GM12801 (cell line): Measurements from ENCODE around the gene ARFGAP1.

ENCODE experiments used
- CTCF ChIP-seq: IDR thresholded peaks from one replicate; pipeline ENCODE4 v1.5.1; 2011; ENCODE audit warnings: control low read depth; ENCODE audit not compliant: insufficient read length; ENCODE audit errors: extremely low read depth

ARFGAP1 gene

GRCh38 chr20:63242736-63243135, 29.9 kb upstream of the ARFGAP1 start:
- no peak for TF ChIP-seq CTCF

- no peak for TF ChIP-seq CTCF
Observed at GRCh38 chr20:63243604-63244247, 28.9 kb upstream of the ARFGAP1 start.

GRCh38 chr20:63244468-63244867, 28.1 kb upstream of the ARFGAP1 start:
- no peak for TF ChIP-seq CTCF

GRCh38 chr20:63246490-63247288, 25.9 kb upstream of the ARFGAP1 start:
- no peak for TF ChIP-seq CTCF

- TF ChIP-seq CTCF = no peak
Observed at GRCh38 chr20:63247671-63248228, 24.9 kb upstream of the ARFGAP1 start.

- TF ChIP-seq CTCF = no peak
Observed at GRCh38 chr20:63248835-63249591, 23.6 kb upstream of the ARFGAP1 start.

- TF ChIP-seq CTCF = no peak
Observed at GRCh38 chr20:63249891-63250290, 22.7 kb upstream of the ARFGAP1 start.
